Stimulated activated naive CD8-positive, alpha-beta T cell treated with anti-CD3 and anti-CD28 coated beads, Interleukin-15, amount 100 ng/mL, for 72 hours (primary cell): ENCODE results near the gene LRRC36.

Experiments
- ATAC-seq: fragments of 150-1000 bp; cut with Tn5 transposase; 2 replicates; pipeline ENCODE4 v1.10.0; 2021; ENCODE audit warnings: mild to moderate bottlenecking, moderate library complexity
- DNase-seq, 2 donors: peaks; one replicate each; pipeline ENCODE4 v3.0.0; 2021 to 2022
- H3K27ac Mint-ChIP-seq, 2 donors: one replicate each; pipeline ENCODE4 v1.8.0; 2022; ENCODE audit warnings: mild to moderate bottlenecking in 2 of 2, mixed read lengths in 2 of 2, moderate library complexity in 2 of 2
- H3K27me3 Mint-ChIP-seq: one replicate; pipeline ENCODE4 v1.8.0; 2022; ENCODE audit warnings: mixed read lengths
- H3K4me1 Mint-ChIP-seq: one replicate; pipeline ENCODE4 v1.8.0; 2022; ENCODE audit warnings: mild to moderate bottlenecking, mixed read lengths
- H3K4me3 Mint-ChIP-seq, 2 donors: one replicate each; pipeline ENCODE4 v1.8.0; 2022; ENCODE audit warnings: mild to moderate bottlenecking in 2 of 2, mixed read lengths in 2 of 2, moderate library complexity in 1 of 2
- H3K9me3 Mint-ChIP-seq, 2 donors: one replicate each; pipeline ENCODE4 v1.8.0; 2022; ENCODE audit warnings: mixed read lengths in 2 of 2

Gene LRRC36

GRCh38 chr16:67286441-67287235 lies 40.0 kb upstream of the LRRC36 start:
- ATAC-seq (no peak), DNase-seq (no peak)
- H3K27me3 Mint-ChIP-seq, result no peaks in the 10 kb centered on the region
- no peaks in the 10 kb centered on the region for H3K9me3 Mint-ChIP-seq
- no peak overlapping the region for H3K4me3 Mint-ChIP-seq
- peaks cover 23% of the 10 kb centered on the region for H3K4me1 Mint-ChIP-seq
- H3K27ac Mint-ChIP-seq, result no peak overlapping the region

- H3K9me3 Mint-ChIP-seq, result no peaks in the 10 kb centered on the region
- DNase-seq (no peak), ATAC-seq (no peak)
- no peak overlapping the region for H3K27ac Mint-ChIP-seq
- H3K27me3 Mint-ChIP-seq, result no peaks in the 10 kb centered on the region
- no peak overlapping the region for H3K4me3 Mint-ChIP-seq
- H3K4me1 Mint-ChIP-seq, result peaks cover 23% of the 10 kb centered on the region
Observed at GRCh38 chr16:67287960-67288359, 38.7 kb upstream of the LRRC36 start.

- H3K9me3 Mint-ChIP-seq, result no peaks in the 10 kb centered on the region
- ATAC-seq (no peak), DNase-seq (no peak)
- H3K4me3 Mint-ChIP-seq, result no peak overlapping the region
- H3K27ac Mint-ChIP-seq, result no peak overlapping the region
- peaks cover 20% of the 10 kb centered on the region for H3K4me1 Mint-ChIP-seq
- no peaks in the 10 kb centered on the region for H3K27me3 Mint-ChIP-seq
Observed at GRCh38 chr16:67291461-67291860, 35.2 kb upstream of the LRRC36 start.

- Mint-ChIP-seq H3K27ac (peak overlapping the region in 1 of 2 donors; percentile 49), H3K4me3 (no peak overlapping the region), H3K9me3 (no peaks in the 10 kb centered on the region), H3K27me3 (no peaks in the 10 kb centered on the region), H3K4me1 (peaks cover 21% of the 10 kb centered on the region)
- ATAC-seq (no peak), DNase-seq (no peak)
Observed at GRCh38 chr16:67294171-67294757, 32.4 kb upstream of the LRRC36 start.

GRCh38 chr16:67294938-67295361 lies 31.7 kb upstream of the LRRC36 start:
- H3K27ac Mint-ChIP-seq, result no peak overlapping the region
- H3K4me1 Mint-ChIP-seq, result peaks cover 14% of the 10 kb centered on the region
- DNase-seq (no peak), ATAC-seq (no peak)
- H3K9me3 Mint-ChIP-seq, result no peaks in the 10 kb centered on the region
- no peak overlapping the region for H3K4me3 Mint-ChIP-seq
- H3K27me3 Mint-ChIP-seq, result no peaks in the 10 kb centered on the region

GRCh38 chr16:67296420-67296819 lies 30.2 kb upstream of the LRRC36 start:
- DNase-seq, result no peak
- no peak for ATAC-seq
- H3K27me3 Mint-ChIP-seq, result no peaks in the 10 kb centered on the region
- H3K4me3 Mint-ChIP-seq, result no peak overlapping the region
- peaks cover 4% of the 10 kb centered on the region for H3K4me1 Mint-ChIP-seq
- H3K9me3 Mint-ChIP-seq, result no peaks in the 10 kb centered on the region
- H3K27ac Mint-ChIP-seq, result no peak overlapping the region

GRCh38 chr16:67298277-67298676 lies 28.3 kb upstream of the LRRC36 start:
- no peak for DNase-seq
- H3K27me3 Mint-ChIP-seq, result no peaks in the 10 kb centered on the region
- H3K4me1 Mint-ChIP-seq, result peaks cover 4% of the 10 kb centered on the region
- no peak overlapping the region for H3K27ac Mint-ChIP-seq
- no peak overlapping the region for H3K4me3 Mint-ChIP-seq
- H3K9me3 Mint-ChIP-seq, result no peaks in the 10 kb centered on the region
- ATAC-seq, result no peak

GRCh38 chr16:67299269-67299668 lies 27.3 kb upstream of the LRRC36 start:
- no peak for DNase-seq
- Mint-ChIP-seq H3K9me3 (no peaks in the 10 kb centered on the region), H3K27ac (no peak overlapping the region)

GRCh38 chr16:67301080-67301782 lies 25.4 kb upstream of the LRRC36 start:
- Mint-ChIP-seq H3K27me3 (peaks cover 16% of the 10 kb centered on the region), H3K9me3 (no peaks in the 10 kb centered on the region)
- no peak for DNase-seq

More at GRCh38 chr16:67299269-67299668, 27.3 kb upstream of the LRRC36 start:
- Mint-ChIP-seq H3K27me3 (peaks cover 5% of the 10 kb centered on the region), H3K4me3 (no peak overlapping the region), H3K4me1 (peaks cover 10% of the 10 kb centered on the region)
- no peak for ATAC-seq

GRCh38 chr16:67302076-67302475 lies 24.5 kb upstream of the LRRC36 start:
- H3K4me1 Mint-ChIP-seq, result peaks cover 6% of the 10 kb centered on the region
- H3K9me3 Mint-ChIP-seq, result no peaks in the 10 kb centered on the region
- ATAC-seq (no peak), DNase-seq (no peak)
- no peak overlapping the region for H3K27ac Mint-ChIP-seq
- H3K4me3 Mint-ChIP-seq, result no peak overlapping the region
- H3K27me3 Mint-ChIP-seq, result peaks cover 22% of the 10 kb centered on the region

More at GRCh38 chr16:67301080-67301782, 25.4 kb upstream of the LRRC36 start:
- H3K27ac Mint-ChIP-seq, result no peak overlapping the region
- no peak for ATAC-seq
- peaks cover 10% of the 10 kb centered on the region for H3K4me1 Mint-ChIP-seq
- no peak overlapping the region for H3K4me3 Mint-ChIP-seq

GRCh38 chr16:67302970-67303369 lies 23.6 kb upstream of the LRRC36 start:
- Mint-ChIP-seq H3K4me3 (no peak overlapping the region), H3K9me3 (no peaks in the 10 kb centered on the region), H3K4me1 (peaks cover 6% of the 10 kb centered on the region), H3K27me3 (peaks cover 22% of the 10 kb centered on the region), H3K27ac (no peak overlapping the region)
- ATAC-seq (peak; percentile 76), DNase-seq (no peak)

- Mint-ChIP-seq H3K27ac (peak overlapping the region in 1 of 2 donors; percentile 1), H3K9me3 (no peaks in the 10 kb centered on the region), H3K4me1 (peaks cover 17% of the 10 kb centered on the region), H3K27me3 (peaks cover 22% of the 10 kb centered on the region), H3K4me3 (no peak overlapping the region)
- no peak for DNase-seq
- no peak for ATAC-seq
Observed at GRCh38 chr16:67304020-67304419, 22.6 kb upstream of the LRRC36 start.

GRCh38 chr16:67305216-67306071 lies 21.2 kb upstream of the LRRC36 start:
- Mint-ChIP-seq H3K9me3 (no peaks in the 10 kb centered on the region), H3K27me3 (peaks cover 22% of the 10 kb centered on the region), H3K4me3 (no peak overlapping the region), H3K27ac (no peak overlapping the region), H3K4me1 (peaks cover 31% of the 10 kb centered on the region)
- no peak for ATAC-seq
- no peak for DNase-seq

- Mint-ChIP-seq H3K27ac (peak overlapping the region; percentile 16 to 98), H3K4me1 (peaks cover 57% of the 10 kb centered on the region)
Observed at GRCh38 chr16:67310561-67310960, 16.1 kb upstream of the LRRC36 start.

More at GRCh38 chr16:67310561-67310960, 16.1 kb upstream of the LRRC36 start:
- Mint-ChIP-seq H3K4me3 (no peak overlapping the region), H3K27me3 (peaks cover 13% of the 10 kb centered on the region), H3K9me3 (no peaks in the 10 kb centered on the region)
- DNase-seq (no peak), ATAC-seq (no peak)
